HepG2 (cell line): ENCODE results near the gene PPP1R27. TPM values are rescaled to one million over a fixed set of nuclear protein-coding genes. Genes with fewer than 3 reads are reported as not detected.

Source experiments
- ATAC-seq: fragments of 200-7000 bp; cut with Tn5 transposase; 3 replicates; pipeline ENCODE4 v1.9.1; 2020; ENCODE audit warnings: mild to moderate bottlenecking, moderate library complexity
- BruUV-seq: library from RNA; stranded (reverse); fragments of 400-500 nt; replicated peaks from 2 replicates; lab custom pipeline; 2021; lab: Mats Ljungman, UMichigan
- CTCF ChIA-PET: fragments of 300-600 bp; formaldehyde crosslinking; extraction: SDS; loops from one replicate; lab custom pipeline; 2021; ENCODE audit warnings: low total read pairs, inconsistent platforms, low intra/inter-chr PET ratio; lab: Yijun Ruan, JAX
- POLR2A ChIA-PET: fragments of 350-600 bp; sonication (Branson Sonifier 250); formaldehyde crosslinking; loops from one replicate; lab custom pipeline; 2020; ENCODE audit warnings: antibody characterized with exemption, inconsistent platforms; lab: Yijun Ruan, JAX
- DNase-seq: peaks from one replicate; pipeline ENCODE4 v3.0.0-alpha.2; 2015; ENCODE audit warnings: low spot score
- FAIRE-seq: peaks from 3 replicates; lab custom pipeline; 2011; peaks lifted over from hg19 to GRCh38; lab: Jason Lieb, UNC
- H2AFZ ChIP-seq: one replicate; pipeline ENCODE4 v1.6.1; 2011; ENCODE audit warnings: low read length, inconsistent platforms
- H3K27ac ChIP-seq: fragments of 300-600 bp; 3 replicates; pipeline ENCODE4 v1.8.0; 2011; ENCODE audit warnings: mixed run types, mild to moderate bottlenecking, mixed read lengths, low read length, inconsistent platforms; ENCODE audit not compliant: insufficient read depth; ENCODE audit errors: extremely low read length
- H3K27me3 ChIP-seq, 2 experiments: fragments of 200-600 bp in 1 of 2; 2 replicates in 1 of 2; 3 replicates in 1 of 2; pipeline versions ENCODE4 v1.6.0 to v1.8.0; 2011; ENCODE audit warnings: low read length in 2 of 2, mild to moderate bottlenecking in 2 of 2, moderate library complexity in 2 of 2, inconsistent platforms in 1 of 2; ENCODE audit not compliant: insufficient read depth in 2 of 2, control insufficient read depth in 1 of 2
- H3K36me3 ChIP-seq, 2 experiments: fragments of 200-600 bp in 1 of 2; replicated peaks in 1 of 2; 2 replicates in 1 of 2; 3 replicates in 1 of 2; pipeline versions ENCODE4 v1.5.1 to v1.8.0; 2011; ENCODE audit warnings: low read length in 2 of 2, inconsistent platforms in 1 of 2; ENCODE audit not compliant: insufficient read depth in 2 of 2, control insufficient read depth in 1 of 2
- H3K4me1 ChIP-seq: 2 replicates; pipeline ENCODE4 v1.5.1; 2012; ENCODE audit warnings: low read length, inconsistent platforms; ENCODE audit not compliant: insufficient read depth
- H3K4me2 ChIP-seq: 2 replicates; pipeline ENCODE4 v1.6.0; 2011; ENCODE audit warnings: low read depth, low read length, inconsistent platforms
- H3K4me3 ChIP-seq, 3 experiments: fragments of 200-600 bp in 1 of 3; sonication (generic), shearing (Covaris generic) in 1 of 3; replicated peaks in 1 of 3; 2 replicates each; pipeline ENCODE4 v1.5.1; 2011 to 2016; ENCODE audit warnings: low read length in 3 of 3, inconsistent platforms in 2 of 3, low read depth in 2 of 3, mild to moderate bottlenecking in 2 of 3, control low read depth in 1 of 3, mixed read lengths in 1 of 3; ENCODE audit not compliant: insufficient read depth in 1 of 3
- H3K79me2 ChIP-seq: one replicate; pipeline ENCODE4 v1.6.1; 2011; ENCODE audit warnings: low read length, inconsistent platforms; ENCODE audit not compliant: insufficient read depth
- H3K9ac ChIP-seq: 2 replicates; pipeline ENCODE4 v1.6.0; 2011; ENCODE audit warnings: mild to moderate bottlenecking, low read depth, low read length, inconsistent platforms; ENCODE audit not compliant: insufficient read depth
- H3K9me3 ChIP-seq: 2 replicates; pipeline ENCODE4 v1.5.1; 2012; ENCODE audit warnings: mild to moderate bottlenecking, low read length
- H4K20me1 ChIP-seq: 2 replicates; pipeline ENCODE4 v1.6.0; 2011; ENCODE audit warnings: inconsistent platforms, mild to moderate bottlenecking, low read length, moderate library complexity; ENCODE audit not compliant: insufficient read depth
- AKAP8 ChIP-seq: sonication (generic); formaldehyde crosslinking; IDR thresholded peaks from 2 replicates; pipeline ENCODE4 v1.5.1; 2020; ENCODE audit warnings: mild to moderate bottlenecking, missing genetic modification reagents
- ATF1 ChIP-seq: IDR thresholded peaks from 2 replicates; pipeline ENCODE4 v1.6.1; 2016; ENCODE audit warnings: mild to moderate bottlenecking, control low read depth
- DNMT1 ChIP-seq: sonication (generic); formaldehyde crosslinking; IDR thresholded peaks from 2 replicates; pipeline ENCODE4 v1.5.1; 2020; ENCODE audit warnings: mild to moderate bottlenecking, missing genetic modification reagents
- DNMT3B ChIP-seq: conservative IDR thresholded peaks from 2 replicates; pipeline ENCODE4 v1.6.1; 2016; ENCODE audit warnings: missing biosample characterization, control low read depth
- HDAC1 ChIP-seq: sonication (generic); formaldehyde crosslinking; IDR thresholded peaks from 2 replicates; pipeline ENCODE4 v1.5.1; 2020; ENCODE audit warnings: mild to moderate bottlenecking, missing genetic modification reagents
- KDM5A ChIP-seq: fragments of 200-600 bp; sonication (generic); IDR thresholded peaks from 2 replicates; pipeline ENCODE4 v1.7.0; 2018; ENCODE audit warnings: antibody characterized with exemption, mild to moderate bottlenecking, low read length, borderline replicate concordance
- KDM5B ChIP-seq: sonication (generic); formaldehyde crosslinking; IDR thresholded peaks from 2 replicates; pipeline ENCODE4 v1.4.0; 2020; ENCODE audit warnings: missing genetic modification reagents, mild to moderate bottlenecking, borderline replicate concordance
- MXD4 ChIP-seq: IDR thresholded peaks from 2 replicates; pipeline ENCODE4 v1.6.1; 2016; ENCODE audit warnings: mild to moderate bottlenecking, missing biosample characterization, missing genetic modification reagents
- MYNN ChIP-seq: sonication (generic); formaldehyde crosslinking; IDR thresholded peaks from 2 replicates; pipeline ENCODE4 v1.4.0; 2020; ENCODE audit warnings: mild to moderate bottlenecking, low read depth, missing genetic modification reagents
- MZF1 ChIP-seq: sonication (generic); formaldehyde crosslinking; IDR thresholded peaks from 2 replicates; pipeline ENCODE4 v1.8.1; 2023; ENCODE audit warnings: mild to moderate bottlenecking, missing genetic modification reagents, borderline replicate concordance
- NKX3-1 ChIP-seq: sonication (generic); formaldehyde crosslinking; IDR thresholded peaks from 2 replicates; pipeline ENCODE4 v1.5.0; 2020; ENCODE audit warnings: missing genetic modification reagents
- SIN3A ChIP-seq: IDR thresholded peaks from 2 replicates; pipeline ENCODE4 v1.6.1; 2011; ENCODE audit warnings: low read depth, mild to moderate bottlenecking, control low read depth, low read length, borderline replicate concordance
- SMC3 ChIP-seq: IDR thresholded peaks from 2 replicates; pipeline ENCODE4 v1.6.1; 2011; ENCODE audit warnings: low read length, improper control_type of control experiment
- ZNF3 ChIP-seq: IDR thresholded peaks from 2 replicates; pipeline ENCODE4 v1.7.0; 2017; ENCODE audit warnings: inconsistent platforms
- ZNF33B ChIP-seq: sonication (generic); formaldehyde crosslinking; IDR thresholded peaks from 2 replicates; pipeline ENCODE4 v1.5.1; 2020; ENCODE audit warnings: mild to moderate bottlenecking, missing genetic modification reagents
- ZSCAN20 ChIP-seq: sonication (generic); formaldehyde crosslinking; IDR thresholded peaks from 2 replicates; pipeline ENCODE4 v1.4.0; 2020; ENCODE audit warnings: missing genetic modification reagents, mild to moderate bottlenecking, borderline replicate concordance
- WGBS: methylation state at CpG from one replicate; pipeline ENCODE4 v1.1.6; 2017; ENCODE audit warnings: low lambda C conversion rate; 5-methylcytosine and 5-hydroxymethylcytosine counted together
- in situ Hi-C: cut with HindIII; loops from 2 replicates; pipeline ENCODE4 v1.10.0; 2017; ENCODE audit warnings: low pct_unique_long_range_greater_than_20kb; ENCODE audit not compliant: extremely low pct_ligation_motif_present
- intact Hi-C: fragments of 100-400 bp; cut with micrococcal nuclease; formaldehyde crosslinking; loops from one replicate; pipeline ENCODE4 v1.10.0; 2022; ENCODE audit not compliant: unreplicated experiment
- polyA plus RNA-seq, 8 experiments: library from polyadenylated mRNA; depleted of rRNA in 3 of 8; stranded (reverse) in 7 of 8; unstranded in 1 of 8; fragments of >200 nt; fragmentation: Illumina TruSeq in 4 of 8; extraction: Trizol in 4 of 8; gene quantifications; 2 replicates each; pipeline versions ENCODE4 v1.2.1 to v1.2.3, GENCODE V29; 2011 to 2016; ENCODE audit warnings: low read depth in 4 of 8, missing spikeins in 1 of 8, mixed read lengths in 1 of 8; ENCODE audit not compliant: insufficient read depth in 1 of 8
- total RNA-seq, 5 experiments: library from RNA; depleted of rRNA; stranded (reverse); fragments of >200 nt; fragmentation: Illumina TruSeq; extraction: Trizol; gene quantifications; 2 replicates each; pipeline ENCODE4 v1.2.3, GENCODE V29; 2016; ENCODE audit warnings: low read depth in 1 of 5
- TF ChIP-seq, protein P1 (sequence below): sonication (generic); formaldehyde crosslinking; IDR thresholded peaks from 2 replicates; pipeline ENCODE4 v1.8.1; 2023; ENCODE audit warnings: missing genetic modification reagents, inconsistent platforms, borderline replicate concordance
- TF ChIP-seq, protein P2 (sequence below): sonication (generic); formaldehyde crosslinking; IDR thresholded peaks from 2 replicates; pipeline ENCODE4 v1.8.1; 2023; ENCODE audit warnings: mild to moderate bottlenecking, inconsistent platforms, moderate library complexity, missing genetic modification reagents, borderline replicate concordance
- TF ChIP-seq, protein P3 (sequence below): sonication (generic); formaldehyde crosslinking; IDR thresholded peaks from 2 replicates; pipeline ENCODE4 v1.4.0; 2020; ENCODE audit warnings: mild to moderate bottlenecking, low read depth, missing genetic modification reagents

Gene PPP1R27
- total and polyA plus RNA-seq, 2 of the 13 experiments (the other 11 are each of a cell fraction or from before 2014, with no cell fraction given) = 0.17 to 1.00 TPM

DNA sequence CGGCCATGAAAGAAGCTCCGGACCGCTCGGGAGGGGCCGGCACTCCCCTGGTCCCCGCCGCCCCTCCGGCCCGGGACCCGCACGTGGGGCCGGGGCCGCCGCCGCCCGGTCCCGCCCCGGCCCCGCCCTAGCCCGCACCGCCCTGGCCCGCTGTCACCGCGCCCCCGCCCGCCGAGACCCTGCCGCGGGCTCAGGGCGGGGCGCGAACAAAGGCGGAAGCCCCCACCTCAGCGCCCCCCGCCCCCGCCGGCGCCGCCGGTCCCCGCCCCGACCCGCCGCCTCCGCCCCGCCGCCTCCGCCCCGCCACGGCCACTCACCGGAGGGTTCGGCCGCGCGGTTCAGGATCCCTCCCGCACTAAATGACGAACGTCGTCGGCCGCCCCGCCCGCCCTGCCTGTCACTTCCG lies 36.1 kb upstream of the PPP1R27 start, which contains the start of gene ARHGDIA (continued):
- peak; percentile 60; the same call in 1 of the 2 replicates for TF ChIP-seq SIN3A
- no peak for TF ChIP-seq MYNN

DNA sequence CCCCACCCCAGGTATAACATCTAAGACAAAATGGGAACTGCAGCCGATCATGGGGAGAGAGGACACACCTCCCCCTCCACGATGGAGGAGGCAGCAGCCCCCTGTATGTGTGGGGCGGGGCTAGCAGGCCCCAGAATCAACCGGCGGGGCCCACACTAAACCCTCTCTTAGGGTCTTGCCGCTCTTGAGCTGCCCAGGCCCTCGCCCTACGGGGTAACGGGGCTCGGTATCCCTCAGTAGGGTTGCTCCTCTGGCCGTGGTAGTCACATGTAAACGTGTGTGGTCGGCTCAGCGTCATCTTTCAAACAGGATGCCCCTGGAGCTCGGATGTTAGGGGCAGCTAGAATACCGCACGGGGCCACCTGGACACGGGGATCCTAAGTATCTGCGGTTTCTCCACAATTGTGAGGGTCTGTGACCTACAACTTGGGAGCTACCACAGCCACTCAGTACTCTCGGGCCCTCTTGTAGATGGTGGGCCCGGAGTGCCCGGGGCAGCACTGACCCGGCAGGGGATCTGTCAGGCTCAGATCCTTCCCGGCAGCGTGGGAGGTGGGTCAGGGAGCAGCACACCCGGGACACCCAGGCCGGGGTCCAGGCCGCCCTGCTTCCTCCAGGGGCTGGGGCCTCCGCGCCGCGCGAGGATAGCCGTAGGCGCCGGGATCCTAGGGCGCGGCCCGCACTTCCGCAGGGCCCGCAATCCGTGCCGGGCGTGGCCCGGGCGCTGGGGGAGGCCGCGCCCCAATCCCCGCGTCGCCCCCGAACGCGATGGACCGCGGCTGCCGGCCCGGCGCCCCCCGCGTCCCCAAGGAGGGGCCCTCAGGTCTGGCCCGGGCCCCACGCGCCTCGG lies 35.5 kb upstream of the PPP1R27 start:
- H3K36me3 ChIP-seq = peaks cover 15 to 20% of the 10 kb centered on the region in 2 experiments
- H3K4me1 ChIP-seq = peaks cover 65% of the 10 kb centered on the region
- H3K27me3 ChIP-seq = no peaks in the 10 kb centered on the region
- intact Hi-C loops (loop anchor here (5.0 kb wide), 1 partner anchor 42 kb away; the partner anchor contains the start of gene PCYT2), in situ Hi-C loops (no loop called here)
- H3K4me3 ChIP-seq = peak overlapping the region; percentile 72 to 92 (median 85)
- no peak for FAIRE-seq
- CTCF ChIA-PET = interaction anchor here (1.4 kb wide), 1 partner anchor 151 kb away, joined by 3 read pairs; no protein-coding TSS in a partner anchor
- peak overlapping the region; percentile 75 for H3K4me2 ChIP-seq
- peak; percentile 3 for ATAC-seq
- H4K20me1 ChIP-seq = peaks cover 40% of the 10 kb centered on the region; the same call in 1 of the 2 replicates
- no peaks in the 10 kb centered on the region for H3K9me3 ChIP-seq
- BruUV-seq = no TSS peak
- POLR2A ChIA-PET = interaction anchor here (0.8 to 4.3 kb wide), 20 partner anchors 9 to 232 kb away, joined by 3 to 26 read pairs (median 7); partner anchors contain the start of genes ALYREF, ANAPC11, CENPX and DCXR
- peak overlapping the region; percentile 88 for H3K9ac ChIP-seq
- H3K79me2 ChIP-seq = peaks cover 24% of the 10 kb centered on the region
- peak overlapping the region; percentile 80 for H3K27ac ChIP-seq
- no peak overlapping the region for H2AFZ ChIP-seq
- 0% methylated on average over 8 of the region's 65 CpGs for WGBS
- no peak for DNase-seq
- TF ChIP-seq KDM5B (peak; percentile 85; the same call in 1 of the 2 replicates), MXD4 (CRISPR knock-in tag) (peak; percentile 56; the same call in 1 of the 2 replicates), DNMT1 (CRISPR knock-in tag) (0 out of 2 replicates have a peak, but pooled peaks have one; percentile 70), AKAP8 (peak; percentile 93; the same call in 1 of the 2 replicates), ZNF3 (CRISPR knock-in tag) (no peak), HDAC1 (peak; percentile 77), SMC3 (no peak), ZNF33B (CRISPR knock-in tag) (0 out of 2 replicates have a peak, but pooled peaks have one; percentile 25), ZSCAN20 (CRISPR knock-in tag) (peak; percentile 48; the same call in 1 of the 2 replicates), DNMT3B (CRISPR knock-in tag) (peak; percentile 15; the same call in 1 of the 2 replicates), ATF1 (CRISPR knock-in tag) (no peak), MZF1 (0 out of 2 replicates have a peak, but pooled peaks have one; percentile 61), NKX3-1 (CRISPR knock-in tag) (peak; percentile 36; the same call in 1 of the 2 replicates), KDM5A (0 out of 2 replicates have a peak, but pooled peaks have one; percentile 29)
- TF ChIP-seq, protein P1, sequence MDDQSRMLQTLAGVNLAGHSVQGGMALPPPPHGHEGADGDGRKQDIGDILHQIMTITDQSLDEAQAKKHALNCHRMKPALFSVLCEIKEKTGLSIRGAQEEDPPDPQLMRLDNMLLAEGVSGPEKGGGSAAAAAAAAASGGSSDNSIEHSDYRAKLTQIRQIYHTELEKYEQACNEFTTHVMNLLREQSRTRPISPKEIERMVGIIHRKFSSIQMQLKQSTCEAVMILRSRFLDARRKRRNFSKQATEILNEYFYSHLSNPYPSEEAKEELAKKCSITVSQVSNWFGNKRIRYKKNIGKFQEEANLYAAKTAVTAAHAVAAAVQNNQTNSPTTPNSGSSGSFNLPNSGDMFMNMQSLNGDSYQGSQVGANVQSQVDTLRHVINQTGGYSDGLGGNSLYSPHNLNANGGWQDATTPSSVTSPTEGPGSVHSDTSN (CRISPR knock-in tag) = peak; percentile 40; the same call in 1 of the 2 replicates
- TF ChIP-seq, protein P2, sequence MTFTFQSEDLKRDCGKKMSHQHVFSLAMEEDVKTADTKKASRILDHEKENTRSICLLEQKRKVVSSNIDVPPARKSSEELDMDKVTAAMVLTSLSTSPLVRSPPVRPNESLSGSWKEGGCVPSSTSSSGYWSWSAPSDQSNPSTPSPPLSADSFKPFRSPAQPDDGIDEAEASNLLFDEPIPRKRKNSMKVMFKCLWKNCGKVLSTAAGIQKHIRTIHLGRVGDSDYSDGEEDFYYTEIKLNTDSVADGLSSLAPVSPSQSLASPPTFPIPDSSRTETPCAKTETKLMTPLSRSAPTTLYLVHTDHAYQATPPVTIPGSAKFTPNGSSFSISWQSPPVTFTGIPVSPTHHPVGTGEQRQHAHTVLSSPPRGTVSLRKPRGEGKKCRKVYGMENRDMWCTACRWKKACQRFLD (CRISPR knock-in tag) = 0 out of 2 replicates have a peak, but pooled peaks have one; percentile 80
- TF ChIP-seq, protein P3, sequence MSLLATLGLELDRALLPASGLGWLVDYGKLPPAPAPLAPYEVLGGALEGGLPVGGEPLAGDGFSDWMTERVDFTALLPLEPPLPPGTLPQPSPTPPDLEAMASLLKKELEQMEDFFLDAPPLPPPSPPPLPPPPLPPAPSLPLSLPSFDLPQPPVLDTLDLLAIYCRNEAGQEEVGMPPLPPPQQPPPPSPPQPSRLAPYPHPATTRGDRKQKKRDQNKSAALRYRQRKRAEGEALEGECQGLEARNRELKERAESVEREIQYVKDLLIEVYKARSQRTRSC (CRISPR knock-in tag) = no peak
